Measurements from ENCODE around the gene KRT71.
"Not testable (repeated sequence)": the region's sequence is repeated elsewhere in the genome, so short reads cannot be mapped to it uniquely, and the experiment has no call there.

KRT71 gene

DNA sequence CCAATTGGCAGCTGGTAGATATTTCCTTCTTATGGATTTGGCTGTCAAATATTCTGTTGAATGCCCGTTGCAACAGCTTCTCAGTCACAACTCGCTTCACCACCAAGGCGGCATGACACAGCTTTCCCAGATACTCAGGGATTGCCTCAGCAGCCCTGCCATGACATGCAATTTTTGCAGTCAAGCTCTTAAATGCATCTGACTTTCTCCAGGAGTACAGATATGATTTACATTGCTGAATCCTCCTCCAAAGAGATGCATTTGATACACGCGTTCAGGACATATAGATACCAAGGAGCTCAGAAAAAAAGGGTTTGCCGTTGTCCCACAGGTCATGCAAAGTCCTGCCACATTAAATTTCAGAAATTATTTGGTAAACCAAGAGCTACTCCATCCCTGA is 39.2 kb downstream of the KRT71 start:
- peaks cover 0 to 7% (median 2%) of the 10 kb centered on the region in 5 experiments for H3K27me3 ChIP-seq (replicated peaks in 2 of 5; ENCODE audit: control insufficient read depth in 4 of 5, insufficient read depth in 5 of 5, low read length in 4 of 5)
- no peaks in the 10 kb centered on the region for H3K36me3 ChIP-seq (ENCODE audit: control insufficient read depth in 4 of 4, insufficient read depth in 4 of 4, low read length in 3 of 4)
- H3K27ac ChIP-seq (ENCODE audit: insufficient read depth in 1 of 2, low read depth in 1 of 2, low read length in 2 of 2, poor library complexity in 1 of 2, severe bottlenecking in 2 of 2): no peak overlapping the region
- no peak overlapping the region for H3K4me3 ChIP-seq (ENCODE audit: control insufficient read depth in 1 of 7, extremely low read depth in 1 of 7, insufficient read depth in 4 of 7, low read depth in 2 of 7, low read length in 6 of 7)
- POLR2A ChIA-PET: no interaction called here
- CTCF ChIA-PET: interaction anchor here (1.0 kb wide), 1 partner anchor 163 kb away, joined by 3 read pairs; no protein-coding TSS in a partner anchor
- 96% methylated on average over 6 of the region's 6 CpGs for WGBS (ENCODE audit: insufficient coverage)
- H3K4me1 ChIP-seq (ENCODE audit: control extremely low read depth in 1 of 4, control insufficient read depth in 4 of 4, insufficient read depth in 4 of 4, low read length in 3 of 4): no peaks in the 10 kb centered on the region
- DNase-seq: no peak
- H3K9me3 ChIP-seq (ENCODE audit: control extremely low read depth in 1 of 5, control insufficient read depth in 4 of 5, insufficient read depth in 2 of 5, low read depth in 1 of 5, low read length in 4 of 5): peaks cover 0 to 3% (median 2%) of the 10 kb centered on the region in 5 experiments

DNA sequence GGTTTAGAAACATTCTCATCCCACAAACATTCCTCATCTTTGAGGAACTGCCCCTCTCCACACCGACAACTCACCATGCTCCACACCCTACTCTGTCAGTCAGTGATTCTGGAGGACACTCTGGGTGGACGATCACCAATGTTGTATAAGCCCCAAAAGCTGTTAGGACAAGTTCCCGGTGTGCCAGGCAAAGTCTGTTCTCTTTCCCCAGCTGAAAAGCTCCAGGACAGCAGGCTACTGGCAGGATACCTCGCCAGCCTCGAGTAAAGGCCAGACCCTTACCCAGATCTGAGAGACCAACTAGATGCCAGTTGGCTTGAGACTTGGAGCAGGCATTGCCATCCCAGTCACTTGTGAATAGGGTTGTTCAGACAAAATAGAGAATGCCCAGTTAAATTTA is 44.7 kb downstream of the KRT71 start:
- H3K4me3 ChIP-seq (ENCODE audit: control insufficient read depth in 1 of 7, extremely low read depth in 1 of 7, insufficient read depth in 4 of 7, low read depth in 2 of 7, low read length in 6 of 7): no peak overlapping the region
- H3K36me3 ChIP-seq (ENCODE audit: control insufficient read depth in 4 of 4, insufficient read depth in 4 of 4, low read length in 3 of 4): no peaks in the 10 kb centered on the region
- CTCF ChIA-PET: interaction anchor here (1.6 kb wide), 1 partner anchor 8 kb away, joined by 4 read pairs; no protein-coding TSS in a partner anchor
- H3K9me3 ChIP-seq (ENCODE audit: control extremely low read depth in 1 of 5, control insufficient read depth in 4 of 5, insufficient read depth in 2 of 5, low read depth in 1 of 5, low read length in 4 of 5): peaks cover 0 to 3% (median 2%) of the 10 kb centered on the region in 5 experiments
- H3K27me3 ChIP-seq (replicated peaks in 2 of 5; ENCODE audit: control insufficient read depth in 4 of 5, insufficient read depth in 5 of 5, low read length in 4 of 5): peaks cover 0 to 11% (median 0%) of the 10 kb centered on the region in 5 experiments
- no peak for DNase-seq
- H3K27ac ChIP-seq (ENCODE audit: insufficient read depth in 1 of 2, low read depth in 1 of 2, low read length in 2 of 2, poor library complexity in 1 of 2, severe bottlenecking in 2 of 2): no peak overlapping the region
- POLR2A ChIA-PET: no interaction called here
- peaks cover 0 to 2% (median 0%) of the 10 kb centered on the region in 4 experiments for H3K4me1 ChIP-seq (ENCODE audit: control extremely low read depth in 1 of 4, control insufficient read depth in 4 of 4, insufficient read depth in 4 of 4, low read length in 3 of 4)
- WGBS (ENCODE audit: insufficient coverage): 98% methylated on average over 5 of the region's 5 CpGs

DNA sequence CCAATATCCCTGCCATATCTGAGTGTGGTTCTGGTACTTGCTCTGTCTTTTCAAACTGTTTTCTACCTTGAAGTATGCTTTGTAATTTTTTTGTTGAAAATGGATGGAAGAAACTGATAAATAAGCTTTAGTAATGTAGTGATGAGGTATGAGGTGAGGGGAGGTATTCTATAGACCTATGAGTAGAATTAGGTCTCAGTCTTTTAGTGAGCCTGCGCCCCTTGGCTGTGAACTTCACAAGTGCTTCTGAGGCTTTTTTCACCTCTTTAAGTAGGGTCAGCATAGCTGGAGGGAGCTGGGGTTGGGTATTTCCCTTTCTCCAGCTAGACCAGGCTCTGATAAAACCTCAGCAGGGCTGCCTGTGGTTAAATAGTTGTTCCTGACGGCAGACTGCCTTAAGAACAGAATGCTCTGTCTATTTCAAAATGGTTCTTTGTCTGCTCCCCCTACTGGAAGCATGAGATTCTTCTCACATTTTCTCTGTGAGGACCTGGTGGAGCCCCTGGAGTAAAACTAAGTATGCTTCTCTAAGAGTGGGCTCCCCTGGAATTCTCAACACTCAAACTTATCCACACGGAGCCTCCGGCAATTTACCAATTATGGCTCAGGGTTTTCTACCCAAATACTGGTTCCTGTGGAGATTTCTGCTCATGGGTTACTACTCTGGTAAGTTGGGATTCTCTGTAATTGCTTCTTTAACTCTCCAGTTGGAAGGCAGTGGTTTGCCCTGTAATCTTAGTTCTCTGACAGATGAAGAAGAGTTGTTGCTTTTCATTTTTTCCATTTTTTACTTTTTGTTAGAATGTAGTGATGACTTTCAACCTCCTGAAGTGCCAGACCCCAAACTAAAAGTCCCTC is 45.9 kb downstream of the KRT71 start:
- CTCF ChIA-PET: interaction anchor here (0.7 to 2.0 kb wide), 11 partner anchors 10 to 142 kb away, joined by 3 to 12 read pairs (median 3); no protein-coding TSS in a partner anchor
- Histone ChIP-seq H3K4me1 (ENCODE audit: control extremely low read depth in 1 of 4, control insufficient read depth in 4 of 4, insufficient read depth in 4 of 4, low read length in 3 of 4) (peaks cover 0 to 2% (median 0%) of the 10 kb centered on the region in 4 experiments), H3K27ac (ENCODE audit: insufficient read depth in 1 of 2, low read depth in 1 of 2, low read length in 2 of 2, poor library complexity in 1 of 2, severe bottlenecking in 2 of 2) (no peak overlapping the region), H3K36me3 (ENCODE audit: control insufficient read depth in 4 of 4, insufficient read depth in 4 of 4, low read length in 3 of 4) (no peaks in the 10 kb centered on the region), H3K4me3 (ENCODE audit: control insufficient read depth in 1 of 7, extremely low read depth in 1 of 7, insufficient read depth in 4 of 7, low read depth in 2 of 7, low read length in 6 of 7) (no peak overlapping the region), H3K9me3 (ENCODE audit: control extremely low read depth in 1 of 5, control insufficient read depth in 4 of 5, insufficient read depth in 2 of 5, low read depth in 1 of 5, low read length in 4 of 5) (peaks cover 0 to 5% (median 2%) of the 10 kb centered on the region in 5 experiments), H3K27me3 (replicated peaks in 2 of 5; ENCODE audit: control insufficient read depth in 4 of 5, insufficient read depth in 5 of 5, low read length in 4 of 5) (peaks cover 0 to 17% (median 0%) of the 10 kb centered on the region in 5 experiments)
- peak; percentile 74 to 91 (median 90) for DNase-seq
- WGBS (ENCODE audit: insufficient coverage): 18% methylated on average over 3 of the region's 4 CpGs
- POLR2A ChIA-PET: interaction anchor here (0.8 kb wide), 1 partner anchor 47 kb away, joined by 3 read pairs; no protein-coding TSS in a partner anchor

DNA sequence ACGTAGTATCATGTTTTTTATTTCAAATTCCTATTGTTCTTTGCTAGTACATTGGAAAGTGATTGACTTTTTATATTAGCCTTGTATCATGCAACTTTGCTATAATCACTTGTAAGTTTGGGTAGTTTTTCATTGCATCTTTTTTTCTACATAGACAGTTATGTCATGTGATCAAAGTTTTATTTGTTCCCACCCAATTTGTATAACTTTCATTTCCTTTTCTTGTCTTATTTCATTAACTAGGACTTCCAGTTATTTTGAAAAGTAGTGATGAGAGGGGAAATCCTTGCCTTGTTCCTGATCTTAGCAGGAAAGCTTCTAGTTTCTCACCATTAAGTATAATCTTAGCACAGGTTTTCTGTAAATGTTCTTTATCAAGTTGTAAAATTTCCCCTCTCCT is 50.1 kb downstream of the KRT71 start:
- Histone ChIP-seq H3K4me1 (ENCODE audit: control extremely low read depth in 1 of 4, control insufficient read depth in 4 of 4, insufficient read depth in 4 of 4, low read length in 3 of 4) (peaks cover 0 to 2% (median 0%) of the 10 kb centered on the region in 4 experiments), H3K27ac (ENCODE audit: insufficient read depth in 1 of 2, low read depth in 1 of 2, low read length in 2 of 2, poor library complexity in 1 of 2, severe bottlenecking in 2 of 2) (no peak overlapping the region), H3K36me3 (ENCODE audit: control insufficient read depth in 4 of 4, insufficient read depth in 4 of 4, low read length in 3 of 4) (no peaks in the 10 kb centered on the region), H3K4me3 (ENCODE audit: control insufficient read depth in 1 of 7, extremely low read depth in 1 of 7, insufficient read depth in 4 of 7, low read depth in 2 of 7, low read length in 6 of 7) (no peak overlapping the region), H3K27me3 (replicated peaks in 2 of 5; ENCODE audit: control insufficient read depth in 4 of 5, insufficient read depth in 5 of 5, low read length in 4 of 5) (peaks cover 0 to 17% (median 2%) of the 10 kb centered on the region in 5 experiments), H3K9me3 (ENCODE audit: control extremely low read depth in 1 of 5, control insufficient read depth in 4 of 5, insufficient read depth in 2 of 5, low read depth in 1 of 5, low read length in 4 of 5) (peaks cover 0 to 3% (median 0%) of the 10 kb centered on the region in 5 experiments)
- CTCF ChIA-PET: no interaction called here
- WGBS (ENCODE audit: insufficient coverage): no CpG with 5 or more reads among the region's 1 CpG
- POLR2A ChIA-PET: no interaction called here
- no peak for DNase-seq

DNA sequence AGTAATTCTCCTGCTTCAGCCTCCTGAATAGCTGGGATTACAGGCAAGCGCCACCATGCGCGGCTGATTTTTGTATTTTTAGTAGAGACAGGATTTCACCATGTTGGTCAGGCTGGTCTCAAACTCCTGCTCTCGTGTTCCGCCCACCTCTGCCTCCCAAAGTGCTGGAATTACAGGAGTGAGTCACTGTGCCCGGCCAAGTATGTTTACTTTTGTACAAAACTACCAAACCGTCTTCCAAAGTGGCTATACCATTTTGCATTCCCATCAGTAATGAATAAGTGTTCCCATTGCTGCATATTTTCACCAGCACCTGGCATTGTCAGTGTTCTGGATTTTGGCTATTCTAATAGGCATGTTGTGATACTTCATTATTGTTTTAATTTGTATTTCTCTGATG is 51.5 kb downstream of the KRT71 start:
- CTCF ChIA-PET: no interaction called here
- 100% methylated on average over 7 of the region's 7 CpGs for WGBS (ENCODE audit: insufficient coverage)
- POLR2A ChIA-PET: no interaction called here
- Histone ChIP-seq H3K27me3 (replicated peaks in 2 of 5; ENCODE audit: control insufficient read depth in 4 of 5, insufficient read depth in 5 of 5, low read length in 4 of 5) (peaks cover 0 to 17% (median 2%) of the 10 kb centered on the region in 5 experiments), H3K27ac (ENCODE audit: insufficient read depth in 1 of 2, low read depth in 1 of 2, low read length in 2 of 2, poor library complexity in 1 of 2, severe bottlenecking in 2 of 2) (no peak overlapping the region), H3K9me3 (ENCODE audit: control extremely low read depth in 1 of 5, control insufficient read depth in 4 of 5, insufficient read depth in 2 of 5, low read depth in 1 of 5, low read length in 4 of 5) (peaks cover 0 to 3% (median 0%) of the 10 kb centered on the region in 5 experiments), H3K36me3 (ENCODE audit: control insufficient read depth in 4 of 4, insufficient read depth in 4 of 4, low read length in 3 of 4) (no peaks in the 10 kb centered on the region), H3K4me3 (ENCODE audit: control insufficient read depth in 1 of 7, extremely low read depth in 1 of 7, insufficient read depth in 4 of 7, low read depth in 2 of 7, low read length in 6 of 7) (no peak overlapping the region), H3K4me1 (ENCODE audit: control extremely low read depth in 1 of 4, control insufficient read depth in 4 of 4, insufficient read depth in 4 of 4, low read length in 3 of 4) (no peaks in the 10 kb centered on the region)
- DNase-seq: no peak

DNA sequence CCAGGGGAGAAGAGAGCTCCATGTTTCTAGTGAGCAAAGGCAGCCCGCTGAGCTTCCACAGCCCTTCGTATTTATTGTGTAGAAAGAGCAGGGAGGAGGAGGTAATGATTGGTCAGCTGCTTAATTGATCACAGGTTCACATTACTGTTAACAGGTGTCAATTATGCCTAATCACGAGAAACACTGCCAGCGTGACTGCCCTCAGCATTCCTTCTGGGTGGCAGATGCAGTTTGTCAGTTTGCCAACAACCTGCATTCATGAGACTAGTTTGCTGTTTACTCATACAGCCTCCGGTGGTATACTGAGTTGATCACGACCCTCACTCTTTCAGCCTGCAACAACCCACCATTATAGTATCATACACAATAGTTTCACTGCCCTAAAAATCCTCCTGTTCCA is 52.4 kb downstream of the KRT71 start:
- H3K4me1 ChIP-seq (ENCODE audit: control extremely low read depth in 1 of 4, control insufficient read depth in 4 of 4, insufficient read depth in 4 of 4, low read length in 3 of 4); H3K4me3 ChIP-seq (ENCODE audit: control insufficient read depth in 1 of 7, extremely low read depth in 1 of 7, insufficient read depth in 4 of 7, low read depth in 2 of 7, low read length in 6 of 7); CTCF ChIA-PET; DNase-seq; POLR2A ChIA-PET; H3K27ac ChIP-seq (ENCODE audit: insufficient read depth in 1 of 2, low read depth in 1 of 2, low read length in 2 of 2, poor library complexity in 1 of 2, severe bottlenecking in 2 of 2); H3K9me3 ChIP-seq (ENCODE audit: control extremely low read depth in 1 of 5, control insufficient read depth in 4 of 5, insufficient read depth in 2 of 5, low read depth in 1 of 5, low read length in 4 of 5); H3K36me3 ChIP-seq (ENCODE audit: control insufficient read depth in 4 of 4, insufficient read depth in 4 of 4, low read length in 3 of 4): not testable (repeated sequence)
- 94% methylated on average over 6 of the region's 6 CpGs for WGBS (ENCODE audit: insufficient coverage)
- peaks cover 0 to 15% (median 2%) of the 10 kb centered on the region in 5 experiments for H3K27me3 ChIP-seq (replicated peaks in 2 of 5; ENCODE audit: control insufficient read depth in 4 of 5, insufficient read depth in 5 of 5, low read length in 4 of 5)

All from common myeloid progenitor, CD34-positive (primary cell).